HEK293 (cell line): ENCODE results near the gene MAP3K5.
A peak's percentile ranks its signal among the peaks of the same experiment; 100 is the strongest.

Source experiments
- CTCF ChIP-seq: fragments of 450-650 bp; formaldehyde crosslinking; IDR thresholded peaks from 2 replicates; pipeline ENCODE4 v1.5.1; 2016; ENCODE audit warnings: missing biosample characterization, missing genetic modification characterization
- ZBTB7A ChIP-seq: fragments of 450-650 bp; formaldehyde crosslinking; IDR thresholded peaks from 2 replicates; pipeline ENCODE4 v1.5.1; 2016; ENCODE audit warnings: low read depth, missing biosample characterization, missing genetic modification characterization
- ZNF664 ChIP-seq: fragments of 450-650 bp; formaldehyde crosslinking; IDR thresholded peaks from 2 replicates; pipeline ENCODE4 v1.5.1; 2016; ENCODE audit warnings: missing biosample characterization, missing genetic modification characterization
- TF ChIP-seq, protein P1 (sequence below): fragments of 450-650 bp; formaldehyde crosslinking; IDR thresholded peaks from 2 replicates; pipeline ENCODE4 v1.5.1; 2016; ENCODE audit warnings: missing biosample characterization, missing genetic modification characterization

- no peak for TF ChIP-seq CTCF (tag by site-specific recombination)
- peak; percentile 69; the same call in 1 of the 2 replicates for TF ChIP-seq ZNF664
- TF ChIP-seq ZBTB7A (tag by site-specific recombination), result no peak
- TF ChIP-seq, protein P1, sequence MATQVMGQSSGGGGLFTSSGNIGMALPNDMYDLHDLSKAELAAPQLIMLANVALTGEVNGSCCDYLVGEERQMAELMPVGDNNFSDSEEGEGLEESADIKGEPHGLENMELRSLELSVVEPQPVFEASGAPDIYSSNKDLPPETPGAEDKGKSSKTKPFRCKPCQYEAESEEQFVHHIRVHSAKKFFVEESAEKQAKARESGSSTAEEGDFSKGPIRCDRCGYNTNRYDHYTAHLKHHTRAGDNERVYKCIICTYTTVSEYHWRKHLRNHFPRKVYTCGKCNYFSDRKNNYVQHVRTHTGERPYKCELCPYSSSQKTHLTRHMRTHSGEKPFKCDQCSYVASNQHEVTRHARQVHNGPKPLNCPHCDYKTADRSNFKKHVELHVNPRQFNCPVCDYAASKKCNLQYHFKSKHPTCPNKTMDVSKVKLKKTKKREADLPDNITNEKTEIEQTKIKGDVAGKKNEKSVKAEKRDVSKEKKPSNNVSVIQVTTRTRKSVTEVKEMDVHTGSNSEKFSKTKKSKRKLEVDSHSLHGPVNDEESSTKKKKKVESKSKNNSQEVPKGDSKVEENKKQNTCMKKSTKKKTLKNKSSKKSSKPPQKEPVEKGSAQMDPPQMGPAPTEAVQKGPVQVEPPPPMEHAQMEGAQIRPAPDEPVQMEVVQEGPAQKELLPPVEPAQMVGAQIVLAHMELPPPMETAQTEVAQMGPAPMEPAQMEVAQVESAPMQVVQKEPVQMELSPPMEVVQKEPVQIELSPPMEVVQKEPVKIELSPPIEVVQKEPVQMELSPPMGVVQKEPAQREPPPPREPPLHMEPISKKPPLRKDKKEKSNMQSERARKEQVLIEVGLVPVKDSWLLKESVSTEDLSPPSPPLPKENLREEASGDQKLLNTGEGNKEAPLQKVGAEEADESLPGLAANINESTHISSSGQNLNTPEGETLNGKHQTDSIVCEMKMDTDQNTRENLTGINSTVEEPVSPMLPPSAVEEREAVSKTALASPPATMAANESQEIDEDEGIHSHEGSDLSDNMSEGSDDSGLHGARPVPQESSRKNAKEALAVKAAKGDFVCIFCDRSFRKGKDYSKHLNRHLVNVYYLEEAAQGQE, result no peak
Measured at GRCh38 chr6:136609873-136610706, 182.2 kb downstream of the MAP3K5 start.
